Effector CD8-positive, alpha-beta T cell (primary cell): ENCODE results near the gene UBC.

Experiments
- DNase-seq: peaks from one replicate; lab custom pipeline; 2025; lab: John Stamatoyannopoulos, UW

The UBC gene

DNA sequence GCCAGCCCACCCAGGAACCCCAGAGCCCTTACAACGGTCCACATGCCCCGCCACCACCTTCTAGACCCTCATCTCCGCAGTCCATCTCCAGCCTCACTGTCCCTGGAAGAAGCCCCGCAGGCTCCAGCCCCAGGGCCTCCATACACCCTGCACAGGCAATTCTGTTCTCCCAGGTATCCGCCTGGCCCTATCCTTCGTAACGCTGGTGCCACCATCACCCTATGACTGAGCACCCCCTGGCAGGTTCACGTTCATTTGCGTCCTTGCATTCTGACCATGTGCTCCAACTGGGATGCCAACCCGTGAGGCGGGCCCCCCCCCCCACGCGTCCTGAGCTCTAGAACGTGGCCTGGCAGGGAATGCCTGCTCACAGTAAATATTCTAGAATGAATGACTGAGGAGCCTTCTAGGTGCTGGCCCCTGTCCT, 50.1 kb downstream of the UBC start:
- DNase-seq: no peak

GRCh38 chr12:124863416-124864325, 50.8 kb downstream of the UBC start, which contains the start of gene SCARB1:
Gene SCARB1, minus strand, starts transcription at chr12:124863864. Its CDS starts 144 bp downstream, at chr12:124863720.
- DNase-seq: peak; percentile 71

DNA sequence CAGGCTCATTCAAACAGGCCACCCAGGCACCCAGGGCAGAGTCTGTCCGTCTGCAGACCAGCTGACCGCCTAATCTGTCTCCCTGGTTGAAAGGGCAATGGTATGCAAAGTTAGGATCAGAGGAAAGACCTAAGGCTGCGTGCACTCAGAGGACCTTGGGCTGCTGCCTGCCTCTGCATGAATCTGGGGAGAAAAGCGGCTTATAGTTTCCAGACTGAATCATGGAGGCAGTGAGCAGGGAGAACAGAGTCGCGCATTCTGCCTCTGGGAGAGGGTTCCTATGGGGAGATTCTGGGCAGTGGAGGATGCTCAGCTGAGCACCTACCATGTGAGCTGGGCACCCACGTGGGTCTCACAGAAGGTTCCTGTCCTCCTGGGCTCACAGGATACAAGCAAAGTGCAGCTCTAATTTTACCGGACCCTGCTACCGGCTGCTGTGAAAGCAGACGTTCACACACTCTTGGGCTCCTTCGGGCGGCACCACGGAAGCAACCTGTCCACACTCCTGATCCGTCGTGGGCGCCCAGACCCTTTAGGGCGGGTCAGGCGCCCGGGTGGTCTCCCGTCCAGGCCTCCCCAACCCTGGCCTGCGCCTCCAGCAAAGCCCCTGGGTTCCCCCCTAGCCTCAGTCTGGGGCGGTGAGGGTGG, 51.6 kb downstream of the UBC start:
- no peak for DNase-seq

- no peak for DNase-seq
Measured at GRCh38 chr12:124861898-124862676, 52.4 kb downstream of the UBC start.
